Measurements from ENCODE around the gene ARFGEF2.
"Not testable (repeated sequence)": the region's sequence is repeated elsewhere in the genome, so short reads cannot be mapped to it uniquely, and the experiment has no call there.

ARFGEF2 gene

DNA sequence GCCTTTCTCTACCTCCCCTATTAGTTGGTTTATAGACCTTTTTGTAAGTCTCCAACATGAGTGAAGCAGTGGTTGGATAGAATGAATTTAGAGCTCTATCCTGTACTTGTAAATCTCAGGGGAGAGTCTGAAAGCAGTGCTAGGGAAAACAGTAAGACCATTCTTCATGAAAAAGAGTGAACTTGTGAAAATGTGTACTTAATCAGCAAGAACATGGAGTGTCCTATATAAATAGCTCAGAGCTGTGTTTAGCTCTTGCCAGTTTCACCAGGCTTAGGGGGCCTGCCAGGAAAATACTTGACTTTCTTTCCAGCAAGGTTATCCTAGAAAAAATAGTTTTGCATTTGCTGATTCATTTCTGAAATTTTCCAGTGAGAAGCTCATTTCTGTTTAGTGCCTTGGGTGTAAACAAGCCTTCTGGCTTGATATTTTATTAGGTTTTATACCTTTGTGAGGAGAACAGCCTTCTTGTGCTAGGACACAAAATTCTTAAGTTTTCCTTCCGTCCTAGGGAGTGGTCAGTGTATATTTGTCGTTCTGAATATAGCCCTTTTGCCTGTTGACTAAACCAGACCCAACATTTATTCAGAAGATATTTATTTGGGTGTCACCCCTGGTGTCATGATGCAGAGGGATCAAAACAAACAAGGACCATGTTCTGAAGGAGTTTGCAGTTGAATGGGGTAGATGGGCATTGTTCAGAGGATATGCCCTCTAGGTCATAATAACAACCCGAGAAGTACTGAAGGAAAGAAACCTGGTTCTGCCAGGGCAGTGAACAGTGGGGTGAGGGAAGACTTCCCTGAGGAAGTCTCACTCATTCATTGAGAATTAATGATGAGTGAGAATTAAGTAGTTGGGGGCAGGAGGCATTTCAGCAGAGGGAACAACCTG lies 7.6 kb downstream of the ARFGEF2 start:
- DNase-seq (ENCODE audit: low spot score) = no peak

DNA sequence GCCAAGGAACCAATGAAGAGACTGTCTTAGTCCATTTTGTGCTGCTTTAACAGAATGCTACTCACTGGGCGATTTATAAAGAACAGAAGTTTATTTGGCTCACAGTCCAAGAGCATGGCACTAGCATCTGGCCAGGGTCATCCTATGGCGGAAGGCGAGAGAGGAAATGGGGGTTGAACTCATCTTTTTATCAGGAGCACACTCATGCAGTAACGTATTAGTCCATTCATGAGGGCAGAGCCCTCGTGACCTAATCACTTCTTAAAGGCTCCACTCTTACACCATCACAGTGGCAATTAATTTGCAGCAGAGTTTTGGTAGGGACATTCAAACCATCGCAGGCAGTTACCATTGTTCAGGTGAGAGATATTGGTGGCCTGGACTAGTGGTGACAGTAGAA lies 8.5 kb downstream of the ARFGEF2 start:
- DNase-seq (ENCODE audit: low spot score) = no peak

DNA sequence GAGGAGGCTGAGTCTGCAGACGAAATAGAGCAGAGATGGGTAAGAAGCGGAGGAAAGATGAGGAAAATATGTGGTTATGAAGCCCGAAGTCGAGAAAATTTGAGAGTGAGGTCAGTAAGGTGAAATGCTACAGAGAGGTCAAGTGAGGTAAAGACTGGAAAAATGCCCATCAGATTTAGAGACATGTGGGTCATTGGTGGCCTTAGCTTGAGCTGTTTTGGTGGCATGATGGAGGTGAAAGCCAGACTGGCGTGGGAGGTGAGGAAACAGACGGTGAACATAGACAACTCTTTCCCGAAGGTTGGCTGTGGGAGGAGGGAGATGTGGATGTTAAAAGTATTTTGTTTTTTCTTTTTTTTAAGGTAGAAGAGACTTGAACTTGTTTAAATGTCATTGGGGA lies 9.4 kb downstream of the ARFGEF2 start:
- DNase-seq (ENCODE audit: low spot score) = no peak

DNA sequence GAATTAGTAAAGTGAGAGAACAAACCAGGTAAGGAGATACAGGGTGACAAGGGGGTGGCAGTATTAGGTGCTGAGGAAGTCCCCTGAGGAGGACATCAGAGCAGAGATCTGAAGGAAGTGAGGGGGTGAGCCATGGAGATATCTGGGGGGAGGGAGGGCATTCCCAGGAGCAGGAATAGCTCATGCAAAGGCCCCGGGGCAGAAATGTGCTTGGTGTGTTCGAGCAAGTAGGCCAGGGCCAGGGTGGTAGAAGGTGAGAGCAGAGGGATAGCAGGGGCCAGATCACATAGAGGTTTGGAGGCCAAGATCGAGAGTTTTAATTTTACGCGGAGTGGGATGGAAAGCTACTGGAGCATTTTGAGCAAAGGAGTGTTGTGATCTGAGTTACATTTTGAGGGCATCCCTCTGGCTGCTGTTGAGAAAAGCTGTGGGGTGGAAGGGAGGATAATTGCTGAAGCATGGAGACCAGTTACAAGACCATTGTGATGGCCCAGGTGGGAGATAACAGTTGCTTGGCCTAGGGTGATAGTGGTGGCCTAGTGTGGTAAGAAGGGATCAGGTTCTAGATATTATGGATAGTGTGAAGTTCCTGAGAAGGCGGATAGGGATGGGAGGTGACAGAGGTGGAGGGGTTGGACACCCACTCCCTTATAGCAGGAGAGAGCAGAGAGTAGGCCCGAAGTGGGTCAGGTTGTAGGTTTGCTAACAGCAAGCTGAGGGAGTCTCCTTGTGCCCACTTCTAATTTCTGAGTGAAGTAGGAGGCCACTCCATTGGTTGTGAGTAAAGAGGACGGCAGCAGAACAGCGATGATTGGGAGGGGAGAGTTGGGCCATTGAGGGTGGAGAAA lies 10.2 kb downstream of the ARFGEF2 start:
- DNase-seq (ENCODE audit: low spot score) = no peak

DNA sequence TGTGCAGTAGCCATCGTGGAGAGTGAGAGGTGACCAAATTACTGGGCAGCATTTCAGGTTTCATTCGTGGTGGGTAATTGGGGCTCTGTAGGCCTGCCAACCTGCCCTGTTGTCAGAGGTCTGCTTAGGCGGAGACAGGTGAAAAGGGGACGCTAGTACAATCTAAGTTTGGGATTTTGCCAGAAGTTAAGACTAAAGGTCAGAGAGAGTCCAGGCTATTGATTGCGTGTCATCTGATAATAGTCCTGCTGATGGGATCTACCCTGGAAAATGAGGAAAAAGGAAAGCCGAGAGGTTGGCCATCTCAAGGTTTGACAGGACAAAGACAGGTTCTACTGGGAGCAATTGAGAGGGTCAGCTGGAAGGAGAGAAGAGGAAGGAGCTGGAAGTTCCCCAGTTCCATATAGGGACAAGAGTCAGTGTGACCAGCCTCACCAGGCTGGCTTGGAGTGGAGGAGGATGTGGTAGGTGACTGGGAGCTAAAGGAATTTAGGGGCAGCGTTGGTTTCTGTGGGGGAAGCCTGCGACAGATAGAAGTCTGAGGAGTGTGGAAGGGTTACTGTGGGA lies 10.9 kb downstream of the ARFGEF2 start:
- no peak for DNase-seq (ENCODE audit: low spot score)

DNA sequence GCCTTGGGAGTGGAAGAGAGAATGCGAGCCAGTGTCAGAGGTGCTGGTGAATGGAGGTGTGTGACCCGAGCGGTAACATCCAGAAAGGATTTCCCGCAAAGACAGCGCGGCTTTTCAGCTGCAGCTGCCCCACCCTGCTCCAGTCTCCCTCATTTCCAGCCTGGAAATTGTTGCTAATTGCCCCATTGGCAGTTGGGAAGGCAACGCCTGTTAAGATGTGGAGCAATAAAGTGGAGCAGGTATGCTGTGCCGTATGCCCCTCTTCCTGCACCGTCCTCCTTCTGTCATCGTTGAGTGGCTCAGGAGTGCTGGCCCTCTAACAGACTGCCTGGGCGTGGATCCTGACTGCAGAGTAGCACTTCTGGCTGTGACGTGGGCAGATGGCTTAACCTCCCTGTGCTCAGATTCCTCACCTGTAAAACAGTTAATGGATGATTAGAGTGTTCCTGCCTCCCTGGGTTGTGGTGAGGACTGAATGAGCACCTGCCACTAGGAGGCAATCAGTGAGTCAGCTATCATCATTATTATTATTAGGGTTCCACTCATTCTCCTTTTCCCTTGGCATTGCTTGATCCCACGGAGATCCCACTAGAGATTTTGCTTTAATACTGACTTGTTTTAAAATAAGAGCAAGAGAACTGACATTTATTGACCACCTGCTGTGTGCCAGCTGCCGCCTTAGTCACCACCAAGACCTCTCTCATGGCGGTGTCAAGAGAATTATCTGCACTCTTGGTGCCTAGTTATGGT lies 11.7 kb downstream of the ARFGEF2 start:
- DNase-seq (ENCODE audit: low spot score) = no peak

DNA sequence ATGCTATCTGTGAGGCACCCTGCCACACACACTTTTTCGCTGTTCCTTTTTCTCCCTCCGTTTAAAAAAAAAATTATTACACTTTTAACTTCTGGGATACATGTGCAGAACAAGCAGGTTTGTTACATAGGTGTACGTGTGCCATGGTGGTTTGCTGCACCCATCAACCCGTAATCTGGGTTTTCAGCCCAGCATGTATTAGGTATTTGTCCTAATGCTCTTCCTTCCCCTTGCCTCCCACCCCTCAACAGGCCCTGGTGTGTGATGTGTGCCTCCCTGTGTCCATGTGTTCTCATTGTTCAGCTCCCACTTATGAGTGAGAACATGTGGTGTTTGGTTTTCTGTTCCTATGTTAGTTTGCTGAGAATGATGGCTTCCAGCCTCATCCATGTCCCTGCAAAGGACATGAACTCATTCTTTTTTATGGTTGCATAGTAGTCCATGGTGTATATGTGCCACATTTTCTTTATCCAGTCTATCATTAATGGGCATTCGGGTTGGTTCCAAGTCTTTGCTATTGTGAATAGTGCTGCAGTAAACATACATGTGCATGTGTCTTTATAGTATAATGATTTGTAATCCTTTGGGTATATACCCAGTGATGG lies 12.9 kb downstream of the ARFGEF2 start:
- not testable (repeated sequence) for DNase-seq (ENCODE audit: low spot score)

DNA sequence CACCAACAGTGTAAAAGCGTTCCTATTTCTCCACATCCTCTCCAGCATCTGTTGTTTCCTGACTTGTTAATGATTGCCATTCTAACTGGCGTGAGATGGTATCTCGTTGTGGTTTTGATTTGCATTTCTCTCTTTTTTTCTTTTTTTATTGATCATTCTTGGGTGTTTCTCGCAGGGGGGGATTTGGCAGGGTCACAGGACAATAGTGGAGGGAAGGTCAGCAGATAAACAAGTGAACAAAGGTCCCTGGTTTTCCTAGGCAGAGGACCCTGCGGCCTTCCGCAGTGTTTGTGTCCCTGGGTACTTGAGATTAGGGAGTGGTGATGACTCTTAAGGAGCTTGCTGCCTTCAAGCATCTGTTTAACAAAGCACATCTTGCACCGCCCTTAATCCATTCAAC lies 13.5 kb downstream of the ARFGEF2 start:
- DNase-seq (ENCODE audit: low spot score) = not testable (repeated sequence)

DNA sequence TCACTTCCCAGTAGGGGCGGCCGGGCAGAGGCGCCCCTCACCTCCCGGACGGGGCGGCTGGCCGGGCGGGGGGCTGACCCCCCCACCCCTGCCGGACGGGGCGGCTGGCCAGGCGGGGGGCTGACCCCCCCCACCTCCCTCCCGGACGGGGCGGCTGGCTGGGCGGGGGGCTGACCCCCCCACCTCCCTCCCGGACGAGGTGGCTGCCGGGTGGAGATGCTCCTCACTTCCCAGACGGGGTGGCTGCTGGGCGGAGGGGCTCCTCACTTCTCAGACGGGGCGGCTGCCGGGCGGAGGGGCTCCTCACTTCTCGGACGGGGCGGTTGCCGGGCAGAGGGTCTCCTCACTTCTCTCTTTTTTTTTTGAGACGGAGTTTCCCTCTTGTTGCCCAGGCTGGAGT lies 14.7 kb downstream of the ARFGEF2 start:
- not testable (repeated sequence) for DNase-seq (ENCODE audit: low spot score)

DNA sequence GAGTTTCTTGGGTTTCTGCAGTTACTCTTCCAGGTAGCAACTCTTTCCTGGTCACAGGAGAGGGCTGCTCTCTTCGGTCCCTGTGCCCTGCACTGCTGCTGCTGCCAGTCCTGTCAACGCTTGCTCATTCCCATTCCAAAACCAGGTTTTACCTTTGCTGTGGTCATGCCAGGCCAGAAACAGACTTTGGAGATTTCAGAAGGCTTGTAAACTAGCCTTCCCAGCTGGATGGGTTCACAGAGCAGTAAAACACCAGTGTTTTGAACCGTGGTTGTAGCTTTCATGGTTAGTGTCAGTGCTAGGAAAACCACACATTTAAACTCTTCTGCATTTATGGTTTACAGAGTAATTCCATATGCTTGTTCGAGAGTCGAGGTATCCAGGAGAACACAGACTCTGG lies 16.2 kb downstream of the ARFGEF2 start:
- DNase-seq (ENCODE audit: low spot score) = no peak

DNA sequence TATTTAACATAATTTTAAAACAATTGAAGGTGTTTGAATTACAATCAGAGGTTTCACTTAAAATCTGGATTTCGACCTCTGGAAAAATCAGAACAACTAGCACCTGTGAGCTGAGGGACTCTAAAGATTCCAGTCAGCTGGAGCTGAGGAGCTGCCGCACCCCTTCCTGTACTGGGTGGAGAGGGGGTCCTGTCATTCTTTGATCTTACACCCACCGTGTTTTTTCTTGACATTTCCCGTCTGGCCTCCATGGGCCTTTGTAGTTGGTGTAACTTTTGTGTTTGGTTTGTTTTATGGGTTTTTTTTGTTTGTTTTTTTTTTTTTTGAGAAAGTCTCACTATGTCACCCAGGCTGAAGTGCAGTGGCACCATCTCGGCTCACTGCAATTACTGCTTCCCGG lies 17.2 kb downstream of the ARFGEF2 start:
- DNase-seq (ENCODE audit: low spot score) = no peak

DNA sequence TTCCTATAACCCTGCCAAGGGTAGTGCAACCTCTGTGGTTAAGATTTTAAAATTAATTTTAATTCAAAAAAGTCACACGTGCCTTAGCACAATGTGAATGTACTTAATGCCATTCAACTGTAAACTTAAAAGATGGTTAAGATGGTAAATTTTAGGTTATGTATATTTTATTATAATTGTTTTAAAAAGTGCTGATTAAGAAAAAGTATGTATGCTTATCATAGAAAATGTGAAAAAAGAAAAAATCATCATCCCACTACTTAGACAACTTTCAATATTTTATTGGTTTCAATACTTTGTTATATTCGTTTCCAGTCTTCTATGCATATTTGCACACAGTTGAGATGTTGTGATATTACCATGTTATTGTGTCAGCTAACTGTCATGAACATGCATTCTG lies 18.7 kb downstream of the ARFGEF2 start:
- no peak for DNase-seq (ENCODE audit: low spot score)

DNA sequence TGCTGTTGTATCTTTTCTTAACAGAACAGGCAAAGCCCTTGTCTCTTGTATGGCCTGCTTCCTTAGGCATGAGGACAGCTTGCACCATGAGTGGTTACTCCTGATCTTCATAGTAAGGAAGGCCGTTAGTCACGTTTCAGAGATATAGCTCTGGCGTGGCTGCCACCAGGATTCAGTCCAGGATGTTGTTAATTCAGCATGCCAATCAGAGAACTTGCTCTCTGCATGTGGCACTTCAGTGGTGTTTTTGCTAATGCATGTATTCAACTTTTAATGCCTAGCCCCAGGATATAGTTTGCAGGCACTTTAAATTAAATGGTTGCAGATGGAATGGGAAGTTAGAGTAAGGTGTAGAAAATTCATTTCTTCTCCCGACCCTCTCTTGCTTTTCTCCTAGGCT lies 20.0 kb downstream of the ARFGEF2 start:
- DNase-seq (ENCODE audit: low spot score) = no peak

DNA sequence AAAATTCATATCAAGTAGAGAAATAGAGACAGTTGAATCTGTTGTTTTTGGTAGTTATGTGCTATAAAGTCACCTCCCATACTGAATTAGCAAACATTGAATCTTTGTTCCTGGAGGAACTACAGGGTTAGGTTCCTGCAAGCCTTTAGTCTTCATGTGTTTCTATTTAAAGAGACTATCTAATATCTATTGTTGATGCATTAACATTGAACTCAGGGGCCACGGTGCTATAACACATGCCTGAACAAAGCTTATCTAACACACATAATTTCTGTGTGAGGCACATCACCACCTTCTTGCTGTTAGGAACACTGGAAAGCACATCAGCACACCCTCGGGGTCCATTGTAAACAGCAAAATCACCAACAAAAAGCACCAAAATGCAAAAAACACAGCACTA lies 21.2 kb downstream of the ARFGEF2 start:
- no peak for DNase-seq (ENCODE audit: low spot score)

DNA sequence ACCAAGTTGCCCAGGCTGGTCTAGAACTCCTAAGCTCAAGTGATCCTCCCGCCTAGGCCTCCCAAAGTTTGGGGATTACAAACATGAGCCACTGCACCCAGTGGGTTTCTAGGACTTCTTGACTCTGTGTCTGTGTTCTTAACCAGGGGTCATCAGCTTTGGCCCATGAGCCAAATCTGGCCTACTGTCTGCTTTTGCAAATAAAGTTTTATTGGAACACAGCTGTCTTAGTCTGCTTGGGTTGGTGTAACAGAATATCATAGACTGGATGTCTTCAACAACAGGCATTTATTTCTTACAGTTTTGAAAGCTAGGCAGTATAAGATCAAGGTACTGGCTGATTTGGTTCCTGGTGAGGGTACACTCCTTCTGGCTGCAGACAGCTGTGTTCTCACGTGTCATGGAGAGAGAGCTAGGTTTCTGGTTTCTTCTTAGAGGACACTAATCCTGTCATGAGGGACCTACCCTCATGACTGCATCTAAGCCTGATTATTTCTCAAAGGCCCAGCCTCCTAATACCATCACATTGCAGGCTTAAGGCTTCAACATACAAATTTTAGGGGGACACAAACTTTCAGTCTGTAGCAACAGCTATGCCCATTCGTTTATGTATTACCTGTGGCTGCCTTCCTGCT lies 23.3 kb downstream of the ARFGEF2 start:
- DNase-seq (ENCODE audit: low spot score) = no peak

DNA sequence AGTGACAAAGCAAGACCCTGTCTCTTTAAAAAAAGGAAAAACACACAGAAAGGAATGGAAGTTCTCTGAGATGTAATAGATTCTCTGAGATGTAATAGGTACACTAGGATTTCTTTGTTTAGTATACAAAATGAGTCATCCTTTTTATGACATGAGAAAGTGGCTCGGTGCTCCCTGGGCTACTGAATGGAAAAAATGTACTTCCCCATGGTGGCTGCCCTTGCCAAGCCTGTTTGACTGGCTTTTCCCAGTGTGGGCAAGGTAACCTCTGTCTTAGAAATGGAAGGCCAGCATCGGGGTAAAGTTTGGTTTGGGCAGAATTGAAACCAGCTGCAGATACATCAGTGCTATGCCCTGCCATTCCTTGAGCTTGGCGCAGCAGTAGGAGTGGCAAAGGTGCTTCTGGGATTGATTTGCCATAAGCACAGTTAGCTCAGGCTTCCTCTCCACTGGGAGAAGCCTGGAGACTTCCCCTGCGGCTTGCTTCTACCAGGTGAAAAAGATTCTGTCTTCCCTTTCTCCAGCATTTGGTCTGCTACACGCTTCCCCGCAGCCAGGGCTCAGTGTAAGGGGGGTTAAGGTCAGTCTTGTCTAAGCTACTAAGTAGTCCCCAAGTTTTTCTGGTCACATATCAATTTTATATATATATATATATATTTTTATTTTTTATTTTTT lies 24.5 kb downstream of the ARFGEF2 start:
- DNase-seq (ENCODE audit: low spot score) = peak; percentile 83

DNA sequence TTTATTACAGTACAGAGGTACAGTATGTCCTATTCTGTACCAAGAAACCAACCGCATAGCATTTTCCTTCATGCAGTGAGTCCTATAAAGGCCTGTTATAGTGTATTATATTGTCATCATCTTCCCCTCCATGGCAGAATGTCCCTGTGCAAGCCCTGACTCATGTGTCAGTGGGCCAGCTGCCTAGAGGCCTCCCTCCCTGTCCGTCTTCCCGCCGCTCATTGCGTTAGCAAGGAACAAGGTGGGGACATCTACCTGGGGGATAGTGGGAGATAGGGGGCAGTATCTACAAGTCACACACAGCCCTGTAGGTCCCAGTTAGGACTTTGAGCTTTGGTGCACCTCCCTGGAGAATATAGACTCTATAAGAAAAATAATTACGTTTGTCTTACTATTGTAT lies 27.1 kb downstream of the ARFGEF2 start:
- DNase-seq (ENCODE audit: low spot score) = no peak

DNA sequence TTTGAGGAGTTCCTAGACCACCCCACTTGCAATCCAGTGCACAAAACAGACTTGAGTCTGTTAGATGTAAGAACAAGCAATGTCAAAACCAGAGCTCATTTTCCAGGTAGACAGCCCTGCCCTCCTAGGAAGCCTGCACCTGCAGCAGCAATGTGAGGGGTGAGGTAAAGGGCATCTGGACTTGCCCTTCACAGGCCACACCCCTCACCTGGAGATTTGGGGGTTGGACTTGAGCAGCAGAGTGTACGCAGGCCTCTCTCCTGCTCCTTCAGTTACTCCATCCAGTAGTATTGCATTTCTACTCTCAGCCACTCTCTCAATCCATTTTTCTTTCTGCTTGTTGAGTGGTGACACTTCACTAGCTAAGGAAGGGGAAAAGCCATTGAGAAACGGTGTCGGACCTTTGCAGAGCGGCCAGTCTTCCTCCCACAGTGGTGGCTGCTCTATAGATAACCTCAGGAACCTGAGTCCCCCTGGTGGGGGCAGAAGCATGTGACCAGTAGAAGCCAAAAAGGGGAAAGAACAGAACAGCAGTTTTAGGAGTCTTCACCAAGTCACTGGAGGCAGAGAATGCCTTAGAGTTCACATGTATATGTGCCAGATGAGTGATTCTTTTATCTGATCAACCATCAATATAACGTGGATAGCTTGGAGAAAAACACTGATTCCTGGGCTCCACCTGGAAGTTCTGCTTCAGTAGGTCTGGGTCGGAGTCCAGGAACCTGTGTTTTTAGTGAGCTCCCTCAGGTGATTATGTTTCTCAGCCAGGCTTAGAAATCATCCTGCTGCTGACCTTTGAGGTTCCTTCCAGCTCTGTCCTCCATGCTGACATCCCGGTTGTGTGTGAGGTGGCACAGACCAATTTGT lies 28.0 kb downstream of the ARFGEF2 start:
- no peak for DNase-seq (ENCODE audit: low spot score)

DNA sequence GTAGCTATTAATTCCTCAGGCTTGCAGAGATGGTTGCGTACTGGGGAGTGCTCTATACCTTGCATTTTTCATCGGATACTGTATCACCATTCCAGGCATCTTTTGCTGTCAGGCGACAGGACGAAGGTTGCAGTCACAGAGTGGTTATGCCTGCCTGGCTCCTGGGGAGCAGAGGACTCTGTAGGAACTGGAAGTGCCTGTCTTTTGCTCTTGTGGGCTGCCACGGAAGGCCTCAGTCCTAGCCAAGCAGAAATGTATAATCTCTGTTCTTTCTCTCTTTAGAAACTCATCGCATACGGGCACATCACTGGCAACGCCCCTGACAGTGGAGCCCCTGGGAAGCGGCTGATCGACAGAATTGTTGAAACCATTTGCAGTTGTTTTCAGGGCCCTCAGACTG lies 29.5 kb downstream of the ARFGEF2 start:
- no peak for DNase-seq (ENCODE audit: low spot score)

DNA sequence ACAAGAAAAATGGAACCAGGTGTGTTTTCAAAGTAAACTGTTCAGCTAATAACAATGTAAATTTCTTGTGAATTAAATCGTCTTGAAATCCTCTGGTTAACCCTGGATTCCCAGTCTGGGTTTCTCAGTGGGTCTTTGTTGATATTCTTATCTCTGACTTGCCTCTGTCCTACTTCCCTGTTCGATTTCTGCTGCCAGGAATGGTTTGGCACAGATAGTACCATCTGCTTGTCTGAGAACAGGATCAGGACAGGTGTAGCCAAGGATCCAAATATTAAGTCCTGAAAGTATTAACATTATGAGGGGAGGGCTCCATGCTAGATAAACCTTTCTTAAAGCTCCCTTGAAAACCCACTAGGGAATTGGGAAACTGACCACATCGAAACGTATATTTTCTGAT lies 30.1 kb downstream of the ARFGEF2 start:
- DNase-seq (ENCODE audit: low spot score) = no peak

All from LoVo (cell line).